C4-2B (cell line): ENCODE data around the gene CTNNA3.

ENCODE experiments used
- CTCF ChIP-seq: fragments of 450-650 bp; conservative IDR thresholded peaks from 2 replicates; pipeline ENCODE4 v1.5.1; 2017; ENCODE audit warnings: mild to moderate bottlenecking
- ZFX ChIP-seq: fragments of 450-650 bp; IDR thresholded peaks from 2 replicates; pipeline ENCODE4 v1.6.1; 2017

GRCh38 chr10:67112765-67113164 is 583.2 kb downstream of the CTNNA3 start:
- TF ChIP-seq CTCF = no peak
- no peak for TF ChIP-seq ZFX
